Measurements from ENCODE around the gene OGFR. TPM values are rescaled to one million over a fixed set of nuclear protein-coding genes. Genes with fewer than 3 reads are reported as not detected.

The OGFR gene
- 47.3 TPM for total RNA-seq
- long read RNA-seq, partial matches to known transcripts = 2 of 11 reads
- long read RNA-seq, other reads (novel, unspliced or antisense) = 6 of 11 reads

- no peak for DNase-seq (ENCODE audit: low spot score)
These were observed at the start of gene OGFR for GRCh38 chr20:62804627-62805154. TSS of gene OGFR (plus strand) at chr20:62804835. CDS start at chr20:62804860, 25 bp downstream.

- no peak for DNase-seq (ENCODE audit: low spot score)
These were observed 49.7 kb upstream of the OGFR start for GRCh38 chr20:62754991-62755356.

- no peak for DNase-seq (ENCODE audit: low spot score)
These were observed 48.6 kb upstream of the OGFR start for GRCh38 chr20:62755817-62756724.

GRCh38 chr20:62758226-62758912 is 46.3 kb upstream of the OGFR start:
- DNase-seq (ENCODE audit: low spot score) = no peak

- no peak for DNase-seq (ENCODE audit: low spot score)
These were observed 44.6 kb upstream of the OGFR start for GRCh38 chr20:62759981-62760431.

- DNase-seq (ENCODE audit: low spot score) = no peak
These were observed 44.2 kb upstream of the OGFR start for GRCh38 chr20:62760471-62760855.

- no peak for DNase-seq (ENCODE audit: low spot score)
These were observed 43.5 kb upstream of the OGFR start for GRCh38 chr20:62760856-62761758.

GRCh38 chr20:62761759-62762131 is 42.9 kb upstream of the OGFR start:
- DNase-seq (ENCODE audit: low spot score) = no peak

- no peak for DNase-seq (ENCODE audit: low spot score)
These were observed 42.3 kb upstream of the OGFR start for GRCh38 chr20:62762376-62762775.

GRCh38 chr20:62762801-62763368 is 41.8 kb upstream of the OGFR start:
- no peak for DNase-seq (ENCODE audit: low spot score)

- DNase-seq (ENCODE audit: low spot score) = no peak
These were observed 41.2 kb upstream of the OGFR start for GRCh38 chr20:62763404-62763803.

GRCh38 chr20:62764156-62764935 is 40.3 kb upstream of the OGFR start:
- DNase-seq (ENCODE audit: low spot score) = no peak

- DNase-seq (ENCODE audit: low spot score) = no peak
These were observed 39.6 kb upstream of the OGFR start for GRCh38 chr20:62765021-62765420.

- DNase-seq (ENCODE audit: low spot score) = no peak
These were observed 39.1 kb upstream of the OGFR start for GRCh38 chr20:62765432-62766070.

GRCh38 chr20:62766071-62766450 is 38.6 kb upstream of the OGFR start:
- no peak for DNase-seq (ENCODE audit: low spot score)

- no peak for DNase-seq (ENCODE audit: low spot score)
These were observed 37.9 kb upstream of the OGFR start for GRCh38 chr20:62766716-62767115.

- no peak for DNase-seq (ENCODE audit: low spot score)
These were observed 36.4 kb upstream of the OGFR start for GRCh38 chr20:62768234-62768546.

- no peak for DNase-seq (ENCODE audit: low spot score)
These were observed 35.9 kb upstream of the OGFR start for GRCh38 chr20:62768551-62769287.
